Neutrophil (primary cell): ENCODE results near the gene STT3B.
"Not testable (repeated sequence)": the region's sequence is repeated elsewhere in the genome, so short reads cannot be mapped to it uniquely, and the experiment has no call there.

Experiments
- H3K27ac ChIP-seq: fragments of 200-600 bp; sonication (generic); 2 replicates; pipeline ENCODE4 v1.5.1; 2016; ENCODE audit warnings: mild to moderate bottlenecking, moderate library complexity
- H3K27me3 ChIP-seq: fragments of 200-600 bp; sonication (generic); 2 replicates; pipeline ENCODE4 v1.6.0; 2016; ENCODE audit warnings: mild to moderate bottlenecking
- H3K36me3 ChIP-seq: fragments of 200-600 bp; sonication (generic); 2 replicates; pipeline ENCODE4 v1.5.1; 2017
- H3K4me1 ChIP-seq, 2 experiments: fragments of 200-600 bp in 1 of 2; sonication (generic) in 1 of 2; 1 replicate in 1 of 2; 2 replicates in 1 of 2; pipeline versions ENCODE4 v1.5.1 to v1.6.1; 2013 to 2016; ENCODE audit warnings: low read depth in 1 of 2, low read length in 1 of 2, mild to moderate bottlenecking in 1 of 2, moderate library complexity in 1 of 2; ENCODE audit not compliant: control insufficient read depth in 1 of 2, insufficient read depth in 1 of 2
- H3K4me3 ChIP-seq, 2 experiments: fragments of 200-600 bp in 1 of 2; sonication (generic) in 1 of 2; 1 replicate in 1 of 2; 2 replicates in 1 of 2; pipeline ENCODE4 v1.5.1; 2013 to 2016; ENCODE audit warnings: low read depth in 1 of 2, low read length in 1 of 2, mild to moderate bottlenecking in 1 of 2, moderate library complexity in 1 of 2
- H3K9me3 ChIP-seq: fragments of 200-600 bp; sonication (generic); 2 replicates; pipeline ENCODE4 v1.5.1; 2016
- CTCF ChIP-seq: fragments of 200-600 bp; sonication (generic); IDR thresholded peaks from 2 replicates; pipeline ENCODE4 v1.5.1; 2016; ENCODE audit warnings: antibody characterized with exemption

STT3B gene

GRCh38 chr3:31499281-31499680 is 33.4 kb upstream of the STT3B start:
- no peaks in the 10 kb centered on the region for H3K27me3 ChIP-seq
- TF ChIP-seq CTCF, result no peak
- H3K36me3 ChIP-seq, result no peaks in the 10 kb centered on the region
- H3K27ac ChIP-seq, result no peak overlapping the region
- no peaks in the 10 kb centered on the region for H3K9me3 ChIP-seq
- no peaks in the 10 kb centered on the region for H3K4me1 ChIP-seq
- no peak overlapping the region for H3K4me3 ChIP-seq

- no peaks in the 10 kb centered on the region for H3K9me3 ChIP-seq
- no peak overlapping the region for H3K4me3 ChIP-seq
- no peaks in the 10 kb centered on the region for H3K36me3 ChIP-seq
- no peak for TF ChIP-seq CTCF
- no peaks in the 10 kb centered on the region for H3K4me1 ChIP-seq
- H3K27ac ChIP-seq, result no peak overlapping the region
- H3K27me3 ChIP-seq, result no peaks in the 10 kb centered on the region
These were observed 29.9 kb upstream of the STT3B start for GRCh38 chr3:31502803-31503221.

DNA sequence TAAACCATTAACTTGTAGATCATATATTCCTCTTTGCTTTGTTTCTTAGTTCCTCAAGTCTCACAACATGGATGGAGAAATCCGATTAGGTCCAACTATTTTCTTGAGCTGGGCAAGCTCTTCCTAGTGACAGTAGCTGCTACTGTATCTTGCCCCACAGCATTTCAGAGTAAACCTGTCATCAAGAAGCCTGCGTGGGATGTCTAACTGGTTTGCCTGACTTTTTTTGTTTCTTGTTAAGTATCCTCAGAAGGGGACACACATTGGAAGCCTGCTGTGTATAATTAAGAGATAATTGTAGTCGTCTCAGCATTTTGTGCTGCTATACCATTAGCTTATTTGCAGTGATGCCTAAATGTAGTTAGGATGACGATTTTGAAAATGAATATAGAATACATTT is 29.3 kb upstream of the STT3B start:
- Histone ChIP-seq H3K36me3 (no peaks in the 10 kb centered on the region), H3K27me3 (no peaks in the 10 kb centered on the region), H3K9me3 (no peaks in the 10 kb centered on the region), H3K27ac (no peak overlapping the region), H3K4me1 (no peaks in the 10 kb centered on the region), H3K4me3 (no peak overlapping the region)
- TF ChIP-seq CTCF, result no peak

- no peak for TF ChIP-seq CTCF
- no peak overlapping the region for H3K4me3 ChIP-seq
- peaks cover 0 to 4% of the 10 kb centered on the region in 2 experiments for H3K4me1 ChIP-seq
- no peak overlapping the region for H3K27ac ChIP-seq
- no peaks in the 10 kb centered on the region for H3K9me3 ChIP-seq
- H3K27me3 ChIP-seq, result no peaks in the 10 kb centered on the region
- no peaks in the 10 kb centered on the region for H3K36me3 ChIP-seq
These were observed 28.5 kb upstream of the STT3B start for GRCh38 chr3:31504230-31504629.

GRCh38 chr3:31505371-31506048 is 27.2 kb upstream of the STT3B start:
- H3K27me3 ChIP-seq, result no peaks in the 10 kb centered on the region
- no peaks in the 10 kb centered on the region for H3K9me3 ChIP-seq
- no peak overlapping the region for H3K4me3 ChIP-seq
- TF ChIP-seq CTCF, result no peak
- peaks cover 0 to 4% of the 10 kb centered on the region in 2 experiments for H3K4me1 ChIP-seq
- H3K27ac ChIP-seq, result no peak overlapping the region
- H3K36me3 ChIP-seq, result no peaks in the 10 kb centered on the region

DNA sequence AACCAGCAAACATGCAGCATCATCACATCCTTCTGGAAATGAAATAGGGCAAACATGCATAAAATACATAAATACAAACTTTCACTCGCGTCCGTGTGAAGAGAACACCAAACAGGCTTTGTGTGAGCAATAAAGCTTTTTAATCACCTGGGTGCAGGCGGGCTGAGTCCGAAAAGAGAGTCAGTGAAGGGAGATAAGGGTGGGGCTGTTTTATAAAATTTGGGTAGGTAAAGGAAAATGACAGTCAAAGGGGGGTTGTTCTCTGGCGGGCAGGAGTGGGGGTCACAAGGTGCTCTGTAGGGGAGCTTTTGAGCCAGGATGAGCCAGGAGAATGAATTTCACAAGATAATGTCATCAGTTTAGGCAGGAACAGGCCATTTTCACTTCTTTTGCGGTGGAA is 26.2 kb upstream of the STT3B start:
- H3K4me1 ChIP-seq, H3K4me3 ChIP-seq, H3K27me3 ChIP-seq, H3K27ac ChIP-seq, H3K9me3 ChIP-seq, H3K36me3 ChIP-seq: not testable (repeated sequence)
